Measurements from ENCODE around the gene GRAP.

GRCh38 chr17:18994631-18995030 lies 52.1 kb downstream of the GRAP start:
- TF ChIP-seq CTCF (IDR thresholded peaks at IDR 0.05) (no peak), EP300 (IDR thresholded peaks at IDR 0.05) (no peak)

Data from ovary (tissue), 3 donors.